Tibial nerve (tissue), 4 donors: ENCODE measurements around the gene RBM44. TPM values are rescaled to one million over a fixed set of nuclear protein-coding genes. Genes with fewer than 3 reads are reported as not detected.
"Not testable (repeated sequence)": the region's sequence is repeated elsewhere in the genome, so short reads cannot be mapped to it uniquely, and the experiment has no call there.

Experiments used
- DNase-seq, 2 donors: peaks; one replicate each; pipeline ENCODE4 v3.0.0-alpha.2; 2019; ENCODE audit warnings: low spot score in 2 of 2
- H3K27ac ChIP-seq, 4 donors: fragments of 200-600 bp; sonication (generic) in 3 of 4; one replicate each; pipeline ENCODE4 v1.5.1; 2017 to 2019; ENCODE audit warnings: mild to moderate bottlenecking in 1 of 4
- H3K27me3 ChIP-seq, 2 donors: fragments of 200-600 bp; sonication (generic) in 1 of 2; one replicate each; pipeline versions ENCODE4 v1.5.1 to v1.6.0; 2017 to 2019
- H3K36me3 ChIP-seq, 3 donors: fragments of 200-600 bp; sonication (generic); one replicate each; pipeline ENCODE4 v1.5.1; 2018 to 2019
- H3K4me1 ChIP-seq, 4 donors: fragments of 200-600 bp; sonication (generic) in 3 of 4; one replicate each; pipeline ENCODE4 v1.5.1; 2017 to 2019
- H3K4me3 ChIP-seq, 4 donors: fragments of 200-600 bp; sonication (generic) in 3 of 4; one replicate each; pipeline ENCODE4 v1.5.1; 2017 to 2019; ENCODE audit warnings: mild to moderate bottlenecking in 1 of 4, moderate library complexity in 1 of 4
- H3K9me3 ChIP-seq, 4 donors: fragments of 200-600 bp; sonication (generic) in 3 of 4; one replicate each; pipeline ENCODE4 v1.5.1; 2017 to 2019
- EP300 ChIP-seq, 2 donors: sonication (generic); formaldehyde crosslinking; IDR thresholded peaks; one replicate each; pipeline ENCODE4 v1.6.1; 2017; ENCODE audit warnings: antibody characterized with exemption in 2 of 2, mild to moderate bottlenecking in 1 of 2
- POLR2A ChIP-seq, 2 donors: fragments of 450-650 bp; IDR thresholded peaks; one replicate each; pipeline ENCODE4 v1.6.1; 2017; ENCODE audit warnings: antibody characterized with exemption in 2 of 2, mild to moderate bottlenecking in 2 of 2, moderate library complexity in 2 of 2
- WGBS, 2 donors: methylation state at CpG; one replicate each; pipeline ENCODE4 v1.1.5; 2018; 5-methylcytosine and 5-hydroxymethylcytosine counted together
- total RNA-seq, 4 donors: library from RNA; depleted of rRNA; stranded (reverse); fragments of >200 nt; gene quantifications; one replicate each; pipeline ENCODE4 v1.1.0, GENCODE V29; 2016
- TF ChIP-seq, protein P1 (sequence below), 5 experiments: fragments of 200-600 bp in 3 of 5; fragments of 450-650 bp in 2 of 5; sonication (generic) in 3 of 5; IDR thresholded peaks; one replicate each; pipeline ENCODE4 v1.5.1; 2016 to 2019; ENCODE audit warnings: antibody characterized with exemption in 5 of 5, mild to moderate bottlenecking in 3 of 5, moderate library complexity in 2 of 5

Gene RBM44
- total RNA-seq, result under 1 TPM; under 0.01 to 0.59 (median 0.36) TPM

DNA sequence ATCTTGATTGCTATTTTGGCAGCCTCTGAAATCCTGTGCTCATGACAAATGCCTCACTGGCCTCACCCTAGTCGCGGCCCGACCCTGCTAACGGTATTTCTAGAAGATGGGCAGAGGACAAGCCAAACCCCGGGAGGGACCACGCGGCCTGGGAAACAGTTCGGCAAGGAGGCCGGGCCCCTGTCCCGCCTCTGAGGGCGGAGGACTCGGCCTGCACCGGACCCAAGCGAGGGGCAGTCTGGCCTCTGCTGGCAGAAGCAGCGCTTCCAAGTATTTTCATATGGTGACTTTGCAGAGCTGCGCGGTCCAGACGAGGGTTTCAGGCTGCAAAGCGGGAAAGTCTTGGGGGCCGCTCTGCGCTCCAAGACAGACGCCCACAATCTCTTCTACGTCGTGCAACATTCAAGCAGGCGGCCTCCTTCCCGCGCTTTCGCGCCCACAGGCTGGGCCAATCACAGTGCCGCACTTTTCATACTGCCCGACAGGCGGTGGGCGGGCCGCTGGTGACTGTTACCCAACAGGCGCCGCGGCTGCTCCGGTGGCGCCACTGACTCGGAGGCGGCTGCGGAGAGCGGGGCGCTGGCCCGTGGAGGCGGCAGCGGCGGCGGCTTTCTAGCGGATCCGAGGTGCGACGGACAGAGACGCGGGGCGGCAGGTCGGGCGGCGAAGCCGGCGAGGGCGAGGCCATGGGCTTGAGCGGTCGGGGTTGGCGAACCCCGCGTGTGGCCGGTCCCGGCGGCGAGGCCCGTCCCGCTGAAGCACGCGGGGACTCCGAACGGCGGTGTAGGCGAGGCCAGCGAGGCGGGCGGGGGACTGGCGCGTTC is at the start of gene RBM44:
Gene RBM44, plus strand, starts transcription at position 544 of the 824 bp plus-strand sequence. CDS start 14,831 bp downstream, outside the sequence.
- no peak for DNase-seq
- Histone ChIP-seq H3K27me3 (no peaks in the 10 kb centered on the region), H3K4me3 (no peak within 1 kb of the TSS), H3K4me1 (no peaks in the 10 kb centered on the region), H3K36me3 (no peaks in the 10 kb centered on the region), H3K27ac (no peak within 1 kb of the TSS), H3K9me3 (peaks cover 0 to 24% (median 0%) of the 10 kb centered on the region in 4 donors)
- TF ChIP-seq, protein P1, sequence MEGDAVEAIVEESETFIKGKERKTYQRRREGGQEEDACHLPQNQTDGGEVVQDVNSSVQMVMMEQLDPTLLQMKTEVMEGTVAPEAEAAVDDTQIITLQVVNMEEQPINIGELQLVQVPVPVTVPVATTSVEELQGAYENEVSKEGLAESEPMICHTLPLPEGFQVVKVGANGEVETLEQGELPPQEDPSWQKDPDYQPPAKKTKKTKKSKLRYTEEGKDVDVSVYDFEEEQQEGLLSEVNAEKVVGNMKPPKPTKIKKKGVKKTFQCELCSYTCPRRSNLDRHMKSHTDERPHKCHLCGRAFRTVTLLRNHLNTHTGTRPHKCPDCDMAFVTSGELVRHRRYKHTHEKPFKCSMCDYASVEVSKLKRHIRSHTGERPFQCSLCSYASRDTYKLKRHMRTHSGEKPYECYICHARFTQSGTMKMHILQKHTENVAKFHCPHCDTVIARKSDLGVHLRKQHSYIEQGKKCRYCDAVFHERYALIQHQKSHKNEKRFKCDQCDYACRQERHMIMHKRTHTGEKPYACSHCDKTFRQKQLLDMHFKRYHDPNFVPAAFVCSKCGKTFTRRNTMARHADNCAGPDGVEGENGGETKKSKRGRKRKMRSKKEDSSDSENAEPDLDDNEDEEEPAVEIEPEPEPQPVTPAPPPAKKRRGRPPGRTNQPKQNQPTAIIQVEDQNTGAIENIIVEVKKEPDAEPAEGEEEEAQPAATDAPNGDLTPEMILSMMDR (IDR thresholded peaks at IDR 0.05), result no peak
- TF ChIP-seq POLR2A (IDR thresholded peaks at IDR 0.05), result no peak
- TF ChIP-seq EP300 (IDR thresholded peaks at IDR 0.05), result no peak
- 81 to 83% methylated on average over 80 to 81 of the region's 84 CpGs for WGBS, 2 donors

- 86 to 91% methylated on average over 11 of the region's 11 CpGs for WGBS, 2 donors
- H3K27me3 ChIP-seq, result no peaks in the 10 kb centered on the region
- no peaks in the 10 kb centered on the region for H3K9me3 ChIP-seq
- no peak for DNase-seq
- H3K27ac ChIP-seq, result no peak overlapping the region
- peaks cover 0 to 55% (median 0%) of the 10 kb centered on the region in 3 donors for H3K36me3 ChIP-seq
- no peak overlapping the region for H3K4me3 ChIP-seq
- peaks cover 0 to 13% (median 2%) of the 10 kb centered on the region in 4 donors for H3K4me1 ChIP-seq
- TF ChIP-seq, protein P1 (IDR thresholded peaks at IDR 0.05), result no peak
- TF ChIP-seq POLR2A (IDR thresholded peaks at IDR 0.05) (no peak), EP300 (IDR thresholded peaks at IDR 0.05) (no peak)
Measured at GRCh38 chr2:237749002-237749401, 49.6 kb upstream of the RBM44 start.

DNA sequence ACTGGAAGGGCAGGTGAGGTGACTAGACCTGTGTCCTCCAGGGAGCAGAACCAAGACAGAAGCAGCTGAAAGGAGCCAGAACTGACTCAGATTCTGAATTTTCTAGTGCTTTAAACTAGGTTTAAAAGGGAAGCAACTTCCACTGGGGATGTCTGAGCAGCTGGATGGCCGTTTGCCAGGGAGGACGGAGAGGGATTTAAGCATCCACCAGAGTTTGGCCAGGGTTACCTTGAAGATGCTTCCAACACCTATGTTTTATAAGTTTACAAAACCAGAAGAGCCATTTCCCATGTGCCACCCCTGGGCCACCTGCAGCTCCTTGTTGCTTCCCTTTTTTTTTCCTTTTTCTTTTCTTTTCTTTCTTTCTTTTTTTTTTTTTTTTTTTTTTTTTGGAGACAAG is 48.6 kb upstream of the RBM44 start:
- Histone ChIP-seq H3K27me3 (no peaks in the 10 kb centered on the region), H3K36me3 (peaks cover 0 to 65% (median under 1%) of the 10 kb centered on the region in 3 donors), H3K9me3 (no peaks in the 10 kb centered on the region), H3K4me3 (no peak overlapping the region), H3K27ac (no peak overlapping the region), H3K4me1 (peaks cover 0 to 4% (median 0%) of the 10 kb centered on the region in 4 donors)
- no peak for TF ChIP-seq POLR2A (IDR thresholded peaks at IDR 0.05)
- TF ChIP-seq, protein P1 (IDR thresholded peaks at IDR 0.05), result no peak
- no peak for TF ChIP-seq EP300 (IDR thresholded peaks at IDR 0.05)
- 46 to 69% methylated on average over 2 of the region's 2 CpGs for WGBS, 2 donors
- no peak for DNase-seq

DNA sequence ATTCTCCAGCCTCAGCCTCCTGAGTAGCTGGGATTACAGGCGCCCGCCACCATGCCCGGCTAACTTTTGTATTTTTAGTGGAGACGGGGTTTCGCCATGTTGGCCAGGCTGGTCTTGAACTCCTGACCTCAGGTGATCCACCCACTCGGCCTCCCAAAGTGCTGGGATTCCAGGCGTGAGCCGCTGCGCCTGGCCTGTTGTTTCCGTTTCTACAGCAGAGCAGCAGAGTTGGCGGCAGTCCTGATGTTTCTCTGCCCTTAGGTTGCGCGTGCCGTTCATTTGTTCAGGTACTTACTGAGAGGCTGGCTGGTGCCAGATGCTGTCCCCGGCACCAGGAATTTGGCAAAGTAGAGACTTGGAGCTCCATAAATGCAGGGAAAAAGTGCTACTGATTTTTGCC is 48.1 kb upstream of the RBM44 start:
- not testable (repeated sequence) for H3K9me3 ChIP-seq, H3K27me3 ChIP-seq, H3K4me3 ChIP-seq, DNase-seq, H3K27ac ChIP-seq, H3K4me1 ChIP-seq
- WGBS, 2 donors, result 95% methylated on average over 15 of the region's 15 CpGs
- H3K36me3 ChIP-seq, result peaks cover 0 to 70% (median 5%) of the 10 kb centered on the region in 3 donors

GRCh38 chr2:237752761-237753165 is 45.8 kb upstream of the RBM44 start:
- TF ChIP-seq EP300 (IDR thresholded peaks at IDR 0.05) (no peak), POLR2A (IDR thresholded peaks at IDR 0.05) (no peak)
- TF ChIP-seq, protein P1 (IDR thresholded peaks at IDR 0.05), result no peak
- 41 to 48% methylated on average over 5 of the region's 5 CpGs for WGBS, 2 donors
- H3K36me3 ChIP-seq, result peaks cover 0 to 93% (median 10%) of the 10 kb centered on the region in 3 donors

More at GRCh38 chr2:237752761-237753165, 45.8 kb upstream of the RBM44 start:
- DNase-seq, result no peak
- no peaks in the 10 kb centered on the region for H3K27me3 ChIP-seq
- H3K9me3 ChIP-seq, result no peaks in the 10 kb centered on the region
- H3K4me1 ChIP-seq, result no peaks in the 10 kb centered on the region
- H3K27ac ChIP-seq, result no peak overlapping the region
- no peak overlapping the region for H3K4me3 ChIP-seq
